HepG2 (cell line): ENCODE results near the gene EMC10. TPM values are rescaled to one million over a fixed set of nuclear protein-coding genes. Genes with fewer than 3 reads are reported as not detected.

Experiments used
- ATF7-NPFF ChIP-seq: sonication (generic); formaldehyde crosslinking; IDR thresholded peaks from 2 replicates; pipeline ENCODE4 v1.8.1; 2023; ENCODE audit warnings: mild to moderate bottlenecking, low read depth, missing genetic modification reagents, moderate library complexity
- CBX2 ChIP-seq, 2 experiments: fragments of 200-600 bp in 1 of 2; sonication (generic); formaldehyde crosslinking in 1 of 2; IDR thresholded peaks; 2 replicates each; pipeline versions ENCODE4 v1.7.0 to v1.8.1; 2018 to 2022; ENCODE audit warnings: low read depth in 2 of 2, low read length in 1 of 2, mild to moderate bottlenecking in 1 of 2, missing genetic modification reagents in 1 of 2
- CHD4 ChIP-seq: fragments of 200-600 bp; sonication (generic); IDR thresholded peaks from 2 replicates; pipeline ENCODE4 v1.7.0; 2017; ENCODE audit warnings: mild to moderate bottlenecking, low read length, borderline replicate concordance
- ELF4 ChIP-seq: sonication (generic); formaldehyde crosslinking; IDR thresholded peaks from 2 replicates; pipeline ENCODE4 v1.5.0; 2020; ENCODE audit warnings: missing genetic modification reagents, mild to moderate bottlenecking, moderate library complexity, borderline replicate concordance
- HHEX ChIP-seq: IDR thresholded peaks from 2 replicates; pipeline ENCODE4 v1.6.1; 2016; ENCODE audit warnings: control low read depth
- KDM3A ChIP-seq: IDR thresholded peaks from 2 replicates; pipeline ENCODE4 v1.6.1; 2018; ENCODE audit warnings: low read depth, missing compliant biosample characterization
- MBD4 ChIP-seq: IDR thresholded peaks from 2 replicates; pipeline ENCODE4 v1.6.1; 2012; ENCODE audit warnings: low read length, inconsistent platforms, borderline replicate concordance
- SIN3B ChIP-seq: fragments of 150-350 bp; IDR thresholded peaks from 2 replicates; pipeline ENCODE4 v1.6.1; 2014; ENCODE audit warnings: low read length
- SMARCE1 ChIP-seq: fragments of 450-650 bp; IDR thresholded peaks from 2 replicates; pipeline ENCODE4 v1.6.1; 2017; ENCODE audit warnings: borderline replicate concordance
- SOX6 ChIP-seq, 2 experiments: fragments of 450-650 bp in 1 of 2; sonication (generic) in 1 of 2; formaldehyde crosslinking in 1 of 2; IDR thresholded peaks; 2 replicates each; pipeline versions ENCODE4 v1.4.0 to v1.6.1; 2017 to 2020; ENCODE audit warnings: antibody characterized with exemption in 1 of 2, mild to moderate bottlenecking in 1 of 2, missing genetic modification reagents in 1 of 2
- TARDBP ChIP-seq: sonication (generic); formaldehyde crosslinking; IDR thresholded peaks from 2 replicates; pipeline ENCODE4 v1.8.0; 2022; ENCODE audit warnings: mild to moderate bottlenecking, missing genetic modification reagents
- ZMYM4 ChIP-seq: sonication (generic); formaldehyde crosslinking; IDR thresholded peaks from 2 replicates; pipeline ENCODE4 v1.8.1; 2023; ENCODE audit warnings: mild to moderate bottlenecking, missing genetic modification reagents
- ZNF180 ChIP-seq: sonication (generic); formaldehyde crosslinking; IDR thresholded peaks from 2 replicates; pipeline ENCODE4 v1.4.0; 2020; ENCODE audit warnings: low read depth, missing genetic modification reagents, borderline replicate concordance
- ZNF484 ChIP-seq: sonication (generic); formaldehyde crosslinking; IDR thresholded peaks from 2 replicates; pipeline ENCODE4 v1.5.1; 2020; ENCODE audit warnings: mild to moderate bottlenecking, low read depth, missing genetic modification reagents, borderline replicate concordance
- ZNF879 ChIP-seq: sonication (generic); formaldehyde crosslinking; IDR thresholded peaks from 2 replicates; pipeline ENCODE4 v1.8.1; 2023; ENCODE audit warnings: missing genetic modification reagents
- polyA plus RNA-seq, 8 experiments: library from polyadenylated mRNA; depleted of rRNA in 3 of 8; stranded (reverse) in 7 of 8; unstranded in 1 of 8; fragments of >200 nt; fragmentation: Illumina TruSeq in 4 of 8; extraction: Trizol in 4 of 8; gene quantifications; 2 replicates each; pipeline versions ENCODE4 v1.2.1 to v1.2.3, GENCODE V29; 2011 to 2016; ENCODE audit warnings: low read depth in 4 of 8, missing spikeins in 1 of 8, mixed read lengths in 1 of 8; ENCODE audit not compliant: insufficient read depth in 1 of 8
- total RNA-seq, 5 experiments: library from RNA; depleted of rRNA; stranded (reverse); fragments of >200 nt; fragmentation: Illumina TruSeq; extraction: Trizol; gene quantifications; 2 replicates each; pipeline ENCODE4 v1.2.3, GENCODE V29; 2016; ENCODE audit warnings: low read depth in 1 of 5
- TF ChIP-seq, protein P1 (sequence below): sonication (generic); formaldehyde crosslinking; IDR thresholded peaks from 2 replicates; pipeline ENCODE4 v1.4.0; 2020; ENCODE audit warnings: missing genetic modification reagents, borderline replicate concordance
- TF ChIP-seq, protein P2 (sequence below): sonication (generic); formaldehyde crosslinking; IDR thresholded peaks from 2 replicates; pipeline ENCODE4 v1.8.0; 2022; ENCODE audit warnings: missing genetic modification reagents, mild to moderate bottlenecking, inconsistent platforms, borderline replicate concordance
- TF ChIP-seq, protein P3 (sequence below), 2 experiments: sonication (generic) in 1 of 2; formaldehyde crosslinking in 1 of 2; IDR thresholded peaks; 2 replicates each; pipeline versions ENCODE4 v1.4.0 to v1.6.1; 2018 to 2020; ENCODE audit warnings: missing genetic modification reagents in 2 of 2, borderline replicate concordance in 1 of 2, low read depth in 1 of 2, mild to moderate bottlenecking in 1 of 2, missing biosample characterization in 1 of 2
- TF ChIP-seq, protein P4 (sequence below): sonication (generic); formaldehyde crosslinking; IDR thresholded peaks from 2 replicates; pipeline ENCODE4 v1.8.1; 2023; ENCODE audit warnings: mild to moderate bottlenecking, inconsistent platforms, moderate library complexity, missing genetic modification reagents, borderline replicate concordance

The EMC10 gene
- total and polyA plus RNA-seq, 2 of the 13 experiments (the other 11 are each of a cell fraction or from before 2014, with no cell fraction given) = not detected

DNA sequence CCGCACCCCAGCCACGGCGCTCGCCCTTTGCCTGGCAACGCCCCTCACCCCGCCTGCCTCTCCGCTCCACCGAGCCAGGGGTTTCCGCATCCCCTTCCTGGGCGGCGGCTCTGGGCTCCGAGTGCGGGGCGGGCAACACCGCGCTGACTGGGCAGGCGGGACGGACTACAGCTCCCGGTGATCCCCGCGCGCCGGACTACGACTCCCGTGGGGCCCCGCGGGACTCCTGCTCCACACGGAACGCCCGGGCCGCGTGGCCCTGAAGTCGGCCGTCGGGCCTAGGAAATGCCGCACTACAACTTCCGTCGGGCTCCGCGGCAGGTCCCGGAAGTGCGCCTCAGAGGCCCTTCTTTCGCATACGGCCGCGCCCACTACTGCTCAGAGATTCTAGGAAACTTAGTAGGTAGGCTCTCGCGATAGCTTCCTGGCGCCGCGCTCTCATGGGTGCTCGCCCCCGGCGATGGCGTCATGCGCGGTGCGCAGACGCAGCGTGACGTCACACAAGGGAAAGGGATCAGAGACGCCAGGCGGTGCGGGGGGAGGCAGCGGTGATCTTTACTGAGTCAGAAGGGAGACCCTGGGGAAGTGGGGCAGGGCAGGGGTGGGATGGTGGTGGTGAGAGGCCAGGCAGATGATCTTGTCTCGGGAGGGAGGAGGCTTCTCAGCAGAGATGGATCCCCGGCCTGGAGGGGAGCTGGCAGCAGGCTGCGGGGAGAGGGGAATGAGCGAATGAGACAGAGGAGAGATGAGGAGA lies 34.9 kb downstream of the EMC10 start, which contains the start of gene JOSD2 (continued):
- TF ChIP-seq, protein P1, sequence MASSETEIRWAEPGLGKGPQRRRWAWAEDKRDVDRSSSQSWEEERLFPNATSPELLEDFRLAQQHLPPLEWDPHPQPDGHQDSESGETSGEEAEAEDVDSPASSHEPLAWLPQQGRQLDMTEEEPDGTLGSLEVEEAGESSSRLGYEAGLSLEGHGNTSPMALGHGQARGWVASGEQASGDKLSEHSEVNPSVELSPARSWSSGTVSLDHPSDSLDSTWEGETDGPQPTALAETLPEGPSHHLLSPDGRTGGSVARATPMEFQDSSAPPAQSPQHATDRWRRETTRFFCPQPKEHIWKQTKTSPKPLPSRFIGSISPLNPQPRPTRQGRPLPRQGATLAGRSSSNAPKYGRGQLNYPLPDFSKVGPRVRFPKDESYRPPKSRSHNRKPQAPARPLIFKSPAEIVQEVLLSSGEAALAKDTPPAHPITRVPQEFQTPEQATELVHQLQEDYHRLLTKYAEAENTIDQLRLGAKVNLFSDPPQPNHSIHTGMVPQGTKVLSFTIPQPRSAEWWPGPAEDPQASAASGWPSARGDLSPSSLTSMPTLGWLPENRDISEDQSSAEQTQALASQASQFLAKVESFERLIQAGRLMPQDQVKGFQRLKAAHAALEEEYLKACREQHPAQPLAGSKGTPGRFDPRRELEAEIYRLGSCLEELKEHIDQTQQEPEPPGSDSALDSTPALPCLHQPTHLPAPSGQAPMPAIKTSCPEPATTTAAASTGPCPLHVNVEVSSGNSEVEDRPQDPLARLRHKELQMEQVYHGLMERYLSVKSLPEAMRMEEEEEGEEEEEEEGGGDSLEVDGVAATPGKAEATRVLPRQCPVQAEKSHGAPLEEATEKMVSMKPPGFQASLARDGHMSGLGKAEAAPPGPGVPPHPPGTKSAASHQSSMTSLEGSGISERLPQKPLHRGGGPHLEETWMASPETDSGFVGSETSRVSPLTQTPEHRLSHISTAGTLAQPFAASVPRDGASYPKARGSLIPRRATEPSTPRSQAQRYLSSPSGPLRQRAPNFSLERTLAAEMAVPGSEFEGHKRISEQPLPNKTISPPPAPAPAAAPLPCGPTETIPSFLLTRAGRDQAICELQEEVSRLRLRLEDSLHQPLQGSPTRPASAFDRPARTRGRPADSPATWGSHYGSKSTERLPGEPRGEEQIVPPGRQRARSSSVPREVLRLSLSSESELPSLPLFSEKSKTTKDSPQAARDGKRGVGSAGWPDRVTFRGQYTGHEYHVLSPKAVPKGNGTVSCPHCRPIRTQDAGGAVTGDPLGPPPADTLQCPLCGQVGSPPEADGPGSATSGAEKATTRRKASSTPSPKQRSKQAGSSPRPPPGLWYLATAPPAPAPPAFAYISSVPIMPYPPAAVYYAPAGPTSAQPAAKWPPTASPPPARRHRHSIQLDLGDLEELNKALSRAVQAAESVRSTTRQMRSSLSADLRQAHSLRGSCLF (CRISPR knock-in tag) = no peak
- TF ChIP-seq SIN3B = no peak
- TF ChIP-seq, protein P2, sequence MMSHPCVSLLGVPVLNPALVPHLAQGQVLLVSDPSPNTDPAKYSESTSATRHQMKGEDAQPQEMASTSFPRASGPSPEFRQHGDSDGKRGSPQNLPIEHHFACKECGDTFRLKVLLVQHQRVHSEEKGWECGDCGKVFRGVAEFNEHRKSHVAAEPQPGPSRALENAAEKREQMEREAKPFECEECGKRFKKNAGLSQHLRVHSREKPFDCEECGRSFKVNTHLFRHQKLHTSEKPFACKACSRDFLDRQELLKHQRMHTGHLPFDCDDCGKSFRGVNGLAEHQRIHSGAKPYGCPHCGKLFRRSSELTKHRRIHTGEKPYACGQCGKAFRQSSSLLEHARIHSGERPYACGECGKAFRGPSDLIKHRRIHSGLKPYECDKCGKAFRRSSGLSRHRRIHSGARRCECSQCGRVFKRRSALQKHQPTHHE (CRISPR knock-in tag) = no peak
- TF ChIP-seq HHEX = no peak
- TF ChIP-seq MBD4 = no peak
- no peak for TF ChIP-seq SOX6 (IDR thresholded peaks at IDR 0.05)
- TF ChIP-seq SOX6 (CRISPR knock-in tag; IDR thresholded peaks at IDR 0.05) = peak; percentile 51; the same call in 1 of the 2 replicates
- no peak for TF ChIP-seq ZNF879 (CRISPR knock-in tag)
- TF ChIP-seq ZMYM4 (CRISPR knock-in tag) = peak; percentile 42; the same call in 1 of the 2 replicates
- TF ChIP-seq ZNF180 (CRISPR knock-in tag) = no peak
- TF ChIP-seq, protein P3, sequence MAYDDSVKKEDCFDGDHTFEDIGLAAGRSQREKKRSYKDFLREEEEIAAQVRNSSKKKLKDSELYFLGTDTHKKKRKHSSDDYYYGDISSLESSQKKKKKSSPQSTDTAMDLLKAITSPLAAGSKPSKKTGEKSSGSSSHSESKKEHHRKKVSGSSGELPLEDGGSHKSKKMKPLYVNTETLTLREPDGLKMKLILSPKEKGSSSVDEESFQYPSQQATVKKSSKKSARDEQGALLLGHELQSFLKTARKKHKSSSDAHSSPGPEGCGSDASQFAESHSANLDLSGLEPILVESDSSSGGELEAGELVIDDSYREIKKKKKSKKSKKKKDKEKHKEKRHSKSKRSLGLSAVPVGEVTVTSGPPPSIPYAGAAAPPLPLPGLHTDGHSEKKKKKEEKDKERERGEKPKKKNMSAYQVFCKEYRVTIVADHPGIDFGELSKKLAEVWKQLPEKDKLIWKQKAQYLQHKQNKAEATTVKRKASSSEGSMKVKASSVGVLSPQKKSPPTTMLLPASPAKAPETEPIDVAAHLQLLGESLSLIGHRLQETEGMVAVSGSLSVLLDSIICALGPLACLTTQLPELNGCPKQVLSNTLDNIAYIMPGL (CRISPR knock-in tag; IDR thresholded peaks at IDR 0.05; ENCODE audit: borderline replicate concordance in 1 of 2, low read depth in 1 of 2) = 0 out of 4 replicates have a peak, but pooled peaks of 1 of the 2 experiments have one; percentile 18
- no peak for TF ChIP-seq ZNF484 (CRISPR knock-in tag)
- TF ChIP-seq CHD4 = no peak
- no peak for TF ChIP-seq CBX2 (IDR thresholded peaks at IDR 0.05; ENCODE audit: low read depth, low read length)
- TF ChIP-seq CBX2 (CRISPR knock-in tag; IDR thresholded peaks at IDR 0.05; ENCODE audit: low read depth) = no peak
- TF ChIP-seq, protein P4, sequence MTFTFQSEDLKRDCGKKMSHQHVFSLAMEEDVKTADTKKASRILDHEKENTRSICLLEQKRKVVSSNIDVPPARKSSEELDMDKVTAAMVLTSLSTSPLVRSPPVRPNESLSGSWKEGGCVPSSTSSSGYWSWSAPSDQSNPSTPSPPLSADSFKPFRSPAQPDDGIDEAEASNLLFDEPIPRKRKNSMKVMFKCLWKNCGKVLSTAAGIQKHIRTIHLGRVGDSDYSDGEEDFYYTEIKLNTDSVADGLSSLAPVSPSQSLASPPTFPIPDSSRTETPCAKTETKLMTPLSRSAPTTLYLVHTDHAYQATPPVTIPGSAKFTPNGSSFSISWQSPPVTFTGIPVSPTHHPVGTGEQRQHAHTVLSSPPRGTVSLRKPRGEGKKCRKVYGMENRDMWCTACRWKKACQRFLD (CRISPR knock-in tag) = no peak
- no peak for TF ChIP-seq ATF7-NPFF
- TF ChIP-seq ELF4 (CRISPR knock-in tag) = peak; percentile 42; the same call in 1 of the 2 replicates
- no peak for TF ChIP-seq SMARCE1
- TF ChIP-seq KDM3A = no peak
- TF ChIP-seq TARDBP (CRISPR knock-in tag) = no peak
